ENCODE results near the gene CYP19A1.

DNA sequence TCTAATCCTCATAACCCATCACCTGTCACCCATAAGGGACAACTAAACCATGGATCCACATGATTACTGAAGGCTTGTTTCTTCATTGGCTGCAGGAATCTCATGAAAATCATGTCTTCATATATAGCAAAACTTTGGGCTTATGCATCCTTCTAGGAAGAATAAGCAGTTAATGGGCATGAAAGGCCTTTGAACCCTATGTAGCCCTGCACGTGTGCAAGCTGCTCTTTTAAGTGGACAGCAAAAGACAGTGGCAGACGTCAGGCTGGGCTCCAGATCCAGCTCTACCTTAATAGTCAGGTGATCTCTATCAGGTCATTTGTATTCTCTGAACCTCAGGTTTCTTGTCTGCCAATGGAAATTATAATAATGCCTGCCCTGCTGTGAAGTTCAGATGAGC is 18.9 kb downstream of the CYP19A1 start:
- TF ChIP-seq, protein P1, sequence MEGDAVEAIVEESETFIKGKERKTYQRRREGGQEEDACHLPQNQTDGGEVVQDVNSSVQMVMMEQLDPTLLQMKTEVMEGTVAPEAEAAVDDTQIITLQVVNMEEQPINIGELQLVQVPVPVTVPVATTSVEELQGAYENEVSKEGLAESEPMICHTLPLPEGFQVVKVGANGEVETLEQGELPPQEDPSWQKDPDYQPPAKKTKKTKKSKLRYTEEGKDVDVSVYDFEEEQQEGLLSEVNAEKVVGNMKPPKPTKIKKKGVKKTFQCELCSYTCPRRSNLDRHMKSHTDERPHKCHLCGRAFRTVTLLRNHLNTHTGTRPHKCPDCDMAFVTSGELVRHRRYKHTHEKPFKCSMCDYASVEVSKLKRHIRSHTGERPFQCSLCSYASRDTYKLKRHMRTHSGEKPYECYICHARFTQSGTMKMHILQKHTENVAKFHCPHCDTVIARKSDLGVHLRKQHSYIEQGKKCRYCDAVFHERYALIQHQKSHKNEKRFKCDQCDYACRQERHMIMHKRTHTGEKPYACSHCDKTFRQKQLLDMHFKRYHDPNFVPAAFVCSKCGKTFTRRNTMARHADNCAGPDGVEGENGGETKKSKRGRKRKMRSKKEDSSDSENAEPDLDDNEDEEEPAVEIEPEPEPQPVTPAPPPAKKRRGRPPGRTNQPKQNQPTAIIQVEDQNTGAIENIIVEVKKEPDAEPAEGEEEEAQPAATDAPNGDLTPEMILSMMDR (IDR thresholded peaks at IDR 0.05; ENCODE audit: low read depth, low read length) = no peak
- TF ChIP-seq EZH2phosphoT487 (IDR thresholded peaks at IDR 0.05; ENCODE audit: low read depth) = no peak

Data from OCI-LY3 (cell line).